Astrocyte (in vitro differentiated cells and primary cell): ENCODE results near the gene CPSF4.

Source experiments
- EZH2 ChIP-seq: IDR thresholded peaks from 2 replicates; pipeline ENCODE4 v1.6.1; 2012; ENCODE audit warnings: mild to moderate bottlenecking, low read length, inconsistent platforms; ENCODE audit not compliant: insufficient read depth
- TF ChIP-seq, protein P1 (sequence below): IDR thresholded peaks from 2 replicates; pipeline ENCODE4 v1.5.1; 2011; ENCODE audit warnings: low read depth, mild to moderate bottlenecking, inconsistent platforms, low read length, moderate library complexity; ENCODE audit not compliant: insufficient read depth

DNA sequence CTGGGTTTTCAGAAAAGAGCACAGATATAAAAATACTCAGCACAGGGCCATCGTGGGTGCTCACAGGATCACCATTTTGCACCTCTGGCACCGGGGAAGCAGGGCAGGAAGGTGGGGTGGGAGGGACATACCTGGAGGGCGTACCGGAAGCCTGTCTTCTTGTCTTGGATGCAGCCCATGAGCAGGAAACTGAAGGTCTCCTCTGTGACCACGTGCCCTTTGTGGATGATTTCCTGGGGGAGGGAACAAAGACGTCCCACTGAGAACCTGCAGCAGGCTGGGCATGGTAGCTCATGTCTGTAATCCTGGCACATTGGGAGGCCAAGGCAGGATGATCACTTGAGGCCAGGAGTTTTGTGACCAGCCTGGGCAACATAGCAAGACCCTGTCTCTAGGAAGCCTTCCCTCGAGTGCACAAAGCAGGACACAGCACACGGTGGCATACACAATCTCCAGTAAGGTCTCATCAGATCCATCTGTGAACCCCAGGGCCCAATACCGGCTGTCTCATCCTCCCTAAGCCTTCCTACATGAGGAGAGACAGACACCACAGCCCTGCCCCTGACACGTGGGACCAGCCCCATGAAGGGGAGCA is 9.7 kb upstream of the CPSF4 start:
- TF ChIP-seq, protein P1, sequence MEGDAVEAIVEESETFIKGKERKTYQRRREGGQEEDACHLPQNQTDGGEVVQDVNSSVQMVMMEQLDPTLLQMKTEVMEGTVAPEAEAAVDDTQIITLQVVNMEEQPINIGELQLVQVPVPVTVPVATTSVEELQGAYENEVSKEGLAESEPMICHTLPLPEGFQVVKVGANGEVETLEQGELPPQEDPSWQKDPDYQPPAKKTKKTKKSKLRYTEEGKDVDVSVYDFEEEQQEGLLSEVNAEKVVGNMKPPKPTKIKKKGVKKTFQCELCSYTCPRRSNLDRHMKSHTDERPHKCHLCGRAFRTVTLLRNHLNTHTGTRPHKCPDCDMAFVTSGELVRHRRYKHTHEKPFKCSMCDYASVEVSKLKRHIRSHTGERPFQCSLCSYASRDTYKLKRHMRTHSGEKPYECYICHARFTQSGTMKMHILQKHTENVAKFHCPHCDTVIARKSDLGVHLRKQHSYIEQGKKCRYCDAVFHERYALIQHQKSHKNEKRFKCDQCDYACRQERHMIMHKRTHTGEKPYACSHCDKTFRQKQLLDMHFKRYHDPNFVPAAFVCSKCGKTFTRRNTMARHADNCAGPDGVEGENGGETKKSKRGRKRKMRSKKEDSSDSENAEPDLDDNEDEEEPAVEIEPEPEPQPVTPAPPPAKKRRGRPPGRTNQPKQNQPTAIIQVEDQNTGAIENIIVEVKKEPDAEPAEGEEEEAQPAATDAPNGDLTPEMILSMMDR, result no peak
- TF ChIP-seq EZH2, result no peak
